ENCODE measurements around the gene TBPL2. TPM values are rescaled to one million over a fixed set of nuclear protein-coding genes. Genes with fewer than 3 reads are reported as not detected.
"Not testable (repeated sequence)": the region's sequence is repeated elsewhere in the genome, so short reads cannot be mapped to it uniquely, and the experiment has no call there.

The TBPL2 gene
- total RNA-seq, 1 donor from 2014 or later: not detected

DNA sequence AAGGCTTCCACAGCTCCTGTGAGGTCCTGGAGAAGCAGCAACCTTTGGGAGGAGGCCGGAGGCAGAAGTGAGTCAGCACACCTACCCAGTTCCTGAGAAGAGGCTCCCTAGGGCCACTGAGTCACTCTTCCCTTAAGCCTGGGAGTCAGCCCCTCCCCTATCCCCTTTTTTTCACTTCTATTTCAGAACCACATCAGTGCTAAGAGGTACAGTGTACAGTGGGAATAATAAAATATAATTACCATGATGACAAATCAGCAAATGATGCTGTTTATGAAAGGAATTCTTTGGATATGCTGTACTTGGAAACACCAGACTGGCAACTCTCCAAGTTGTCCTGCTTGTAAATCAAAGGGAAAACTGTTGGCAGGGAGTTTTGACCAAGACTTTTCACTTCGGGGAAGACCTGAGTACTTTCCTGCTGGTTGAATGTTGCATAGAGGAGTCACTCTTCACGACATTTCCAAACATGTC, 7.8 kb upstream of the TBPL2 start:
- DNase-seq (no peak), ATAC-seq (ENCODE audit: poor library complexity) (no peak)
- intact Hi-C loops (cut with DNase I): loop anchor here (5.0 to 10.0 kb wide), 2 partner anchors 227 to 1024 kb away; no protein-coding TSS in a partner anchor

DNA sequence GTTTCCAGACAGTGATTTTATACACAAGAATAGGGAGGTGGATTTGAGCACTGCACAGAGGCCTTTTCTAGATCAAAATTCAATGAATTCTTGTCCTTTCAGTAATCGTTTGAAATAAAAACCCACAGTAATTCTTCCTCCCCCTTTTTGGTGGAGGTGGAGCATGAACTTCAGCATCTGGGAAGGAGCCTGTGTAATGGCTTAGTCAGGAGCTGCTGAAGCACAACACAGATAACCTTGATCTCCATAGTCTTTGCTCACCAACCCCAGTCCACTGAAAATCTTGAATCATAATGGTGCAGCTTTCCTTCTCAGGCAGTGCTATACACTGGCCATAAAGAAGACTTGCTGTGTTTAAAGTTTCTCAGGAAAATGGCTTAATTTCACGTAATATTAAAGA, 6.4 kb upstream of the TBPL2 start:
- intact Hi-C loops (cut with DNase I): loop anchor here (5.0 to 10.0 kb wide), 2 partner anchors 228 to 1025 kb away; no protein-coding TSS in a partner anchor
- no peak for ATAC-seq (ENCODE audit: poor library complexity)
- no peak for DNase-seq

DNA sequence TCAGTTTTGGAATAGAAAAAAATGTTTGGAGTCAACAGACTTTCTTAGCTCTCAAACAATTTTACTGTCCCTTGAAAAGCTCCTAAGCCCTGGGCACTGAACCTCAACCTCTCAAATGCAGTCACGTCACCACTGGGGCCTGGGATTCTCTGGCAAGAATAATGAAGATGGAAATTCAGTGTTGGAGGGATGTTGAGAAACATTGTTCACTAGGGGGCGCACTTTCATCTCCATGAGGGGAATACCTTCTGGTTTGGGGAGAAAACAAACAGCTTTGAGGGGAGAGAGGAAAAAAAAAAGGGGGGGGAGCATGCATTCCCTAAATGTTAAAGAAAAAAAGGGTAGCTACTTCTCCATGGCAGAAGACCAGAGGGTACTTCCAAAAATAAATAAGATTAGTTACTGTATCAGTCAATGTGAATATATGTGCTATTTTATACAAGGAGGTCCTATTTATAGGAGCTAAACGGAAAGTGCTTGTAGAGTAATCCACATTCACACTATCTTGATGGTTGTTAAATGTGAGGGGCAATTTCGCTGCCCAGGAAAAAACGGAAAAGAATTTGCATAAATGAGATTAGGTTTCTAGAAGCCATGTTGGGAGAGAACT, 5.8 kb upstream of the TBPL2 start:
- DNase-seq (no peak), ATAC-seq (ENCODE audit: poor library complexity) (peak; percentile 80)
- intact Hi-C loops (cut with DNase I): loop anchor here (5.0 to 10.0 kb wide), 2 partner anchors 229 to 1026 kb away; no protein-coding TSS in a partner anchor

DNA sequence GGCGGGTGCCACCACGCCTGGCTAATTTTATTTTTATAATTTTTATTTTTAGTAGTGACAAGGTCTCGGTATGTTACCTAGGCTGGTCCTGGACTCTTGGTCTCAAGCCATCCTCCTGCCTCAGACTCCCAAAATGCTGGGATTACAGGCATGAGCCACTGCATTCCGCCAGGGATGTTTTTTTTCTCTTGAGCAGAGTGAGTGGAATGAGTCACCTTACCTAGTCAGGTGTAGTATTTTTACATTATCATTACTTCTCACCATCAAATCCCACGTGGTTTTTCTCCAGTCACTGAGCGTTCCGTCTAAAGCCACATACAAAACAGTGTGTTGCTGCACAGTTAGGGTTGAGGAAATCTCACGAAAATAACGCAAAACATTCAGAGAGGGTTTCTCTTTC, 870 bp upstream of the TBPL2 start:
- no peak for ATAC-seq (ENCODE audit: poor library complexity)
- DNase-seq: no peak
- intact Hi-C loops (cut with DNase I): loop anchor here (10.0 kb wide), 1 partner anchor 234 kb away; no protein-coding TSS in a partner anchor

DNA sequence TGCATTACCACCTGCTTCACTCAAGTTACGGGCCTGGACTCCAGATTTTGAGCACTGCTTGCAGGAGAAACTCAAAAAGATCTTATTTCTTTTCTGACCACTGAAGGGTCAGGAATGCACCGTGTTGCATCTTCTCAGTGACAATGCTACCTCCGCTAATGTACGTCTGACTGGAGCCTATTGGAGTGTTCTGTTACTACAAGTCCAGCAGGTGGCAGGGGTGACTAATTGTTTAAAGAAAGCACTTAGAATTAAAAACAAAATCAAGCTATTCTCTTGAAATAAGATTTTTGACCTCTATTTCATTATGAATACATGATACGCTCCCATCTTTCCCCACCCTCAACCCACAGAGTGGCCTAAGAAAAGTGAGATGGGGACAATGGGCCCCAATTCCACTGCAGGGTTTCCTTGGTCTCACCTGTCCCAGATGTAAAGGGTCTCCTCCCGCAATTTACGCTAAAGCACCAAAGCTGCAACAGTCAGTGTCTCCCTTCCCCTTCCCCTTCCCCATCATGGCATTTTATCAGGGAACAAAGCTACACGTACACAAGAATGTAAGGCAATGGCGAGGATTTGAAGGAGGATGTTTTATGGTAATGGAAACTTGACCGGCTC, 2.2 kb downstream of the TBPL2 start:
- intact Hi-C loops (cut with DNase I): no loop called here
- peak; percentile 80 for ATAC-seq (ENCODE audit: poor library complexity)

GRCh38 chr14:55436931-55437330, 3.5 kb downstream of the TBPL2 start:
- intact Hi-C loops (cut with DNase I): no loop called here
- ATAC-seq (ENCODE audit: poor library complexity) (no peak), DNase-seq (no peak)

More for the DNA sequence above, 2.2 kb downstream of the TBPL2 start:
- DNase-seq: no peak

DNA sequence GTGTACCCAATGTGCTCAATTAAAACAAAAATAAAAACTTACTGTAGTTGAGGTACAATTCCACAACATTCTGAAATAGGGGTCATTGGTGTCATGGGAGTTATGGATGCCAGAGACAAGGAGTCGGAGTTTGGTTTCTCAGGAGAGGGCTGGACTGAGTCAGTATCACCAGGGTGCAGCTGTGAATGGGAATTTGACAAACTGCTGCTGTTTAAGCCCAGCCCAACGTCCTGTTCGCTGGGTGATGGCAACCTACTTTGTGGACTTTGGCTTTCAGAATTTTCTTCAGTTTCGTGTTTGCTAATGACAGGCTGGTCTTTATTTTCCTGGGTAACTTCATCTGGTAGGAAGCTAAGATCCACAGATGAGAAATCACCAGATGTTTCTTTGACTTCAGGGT, 3.9 kb downstream of the TBPL2 start:
- intact Hi-C loops (cut with DNase I): no loop called here
- ATAC-seq (ENCODE audit: poor library complexity) (no peak), DNase-seq (no peak)

- intact Hi-C loops (cut with DNase I): no loop called here
These were observed 5.6 kb downstream of the TBPL2 start for GRCh38 chr14:55434805-55435174.

DNA sequence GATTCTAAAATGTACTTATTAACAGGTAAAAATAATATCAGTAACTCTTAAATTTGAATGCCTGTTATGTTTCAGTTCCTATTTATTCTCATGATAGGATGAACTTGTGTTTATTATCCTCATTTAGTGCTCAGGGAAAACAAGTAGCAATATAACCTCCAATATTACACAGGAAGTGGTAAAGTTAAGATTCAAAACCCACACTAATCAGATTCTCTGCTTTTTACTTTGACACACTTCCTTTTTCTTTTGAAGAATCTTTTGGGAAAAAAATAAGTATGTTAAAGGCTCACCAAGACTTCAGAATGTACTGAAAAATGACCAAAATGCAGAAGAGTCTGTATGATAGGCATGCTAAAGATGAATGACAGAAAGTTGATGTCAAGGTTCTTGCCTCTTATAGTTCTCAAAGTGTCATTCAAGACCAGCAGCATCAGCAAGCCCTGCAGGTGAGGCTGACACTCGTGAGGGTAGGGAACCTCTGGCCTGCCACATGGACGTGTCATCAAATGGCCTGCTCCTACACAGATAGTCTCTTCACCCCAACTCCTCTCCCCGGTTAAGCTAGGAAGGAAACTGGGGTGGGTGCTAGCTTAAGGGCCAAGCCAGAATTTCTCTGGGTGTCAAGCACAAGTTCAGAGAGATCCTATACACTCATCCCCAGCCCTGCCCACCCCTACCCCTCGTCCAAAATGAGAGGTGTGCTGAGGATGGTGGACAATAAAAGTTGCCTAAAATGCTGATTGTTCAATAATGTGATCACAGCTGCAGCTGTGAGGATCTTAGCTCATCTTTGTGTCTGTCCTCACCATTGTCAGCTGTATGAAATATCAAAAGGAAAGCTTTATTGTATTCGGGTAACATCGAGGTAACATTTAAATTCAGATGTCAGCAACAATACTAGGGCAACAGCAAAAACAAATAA, 6.3 kb downstream of the TBPL2 start:
- no peak for DNase-seq
- no peak for ATAC-seq (ENCODE audit: poor library complexity)
- intact Hi-C loops (cut with DNase I): no loop called here

More at GRCh38 chr14:55434805-55435174, 5.6 kb downstream of the TBPL2 start:
- ATAC-seq (ENCODE audit: poor library complexity): no peak
- no peak for DNase-seq

- intact Hi-C loops (cut with DNase I): no loop called here
- peak; percentile 30 for ATAC-seq (ENCODE audit: poor library complexity)
These were observed 7.8 kb downstream of the TBPL2 start for GRCh38 chr14:55432628-55433027.

DNA sequence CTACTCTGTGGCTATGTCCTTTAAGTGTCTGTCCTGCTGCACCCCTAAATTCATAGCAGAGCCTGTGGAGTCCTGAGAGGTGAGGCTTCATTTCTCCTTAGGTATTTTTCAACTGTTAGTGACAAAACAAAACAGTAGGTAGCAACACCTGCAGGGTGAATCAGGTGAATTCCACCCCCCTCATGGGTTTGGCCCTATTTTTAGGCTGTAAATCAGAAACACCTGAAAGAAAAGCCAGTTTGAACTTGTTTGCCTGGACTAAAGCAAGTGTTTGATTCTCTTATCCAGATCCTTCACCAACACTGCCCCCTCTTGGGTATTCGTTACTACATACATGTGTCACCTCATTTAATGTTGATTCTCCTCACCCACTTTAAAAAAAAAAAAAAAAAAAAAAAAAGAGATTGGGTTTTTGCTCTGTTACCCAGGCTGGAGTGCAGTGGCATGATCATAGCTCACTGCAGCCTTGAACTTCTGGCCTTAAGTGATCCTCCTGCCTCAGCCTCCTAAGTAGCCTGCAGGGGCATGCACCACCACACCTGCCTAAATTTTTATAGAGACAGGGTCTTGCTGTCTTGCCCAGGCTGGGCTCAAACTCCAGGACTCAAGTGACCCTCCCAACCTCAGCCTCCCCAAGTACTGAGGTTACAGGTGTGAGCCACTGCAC, 10.3 kb downstream of the TBPL2 start:
- intact Hi-C loops (cut with DNase I): no loop called here
- peak; percentile 88 for ATAC-seq (ENCODE audit: poor library complexity)
- no peak for DNase-seq

More at GRCh38 chr14:55432628-55433027, 7.8 kb downstream of the TBPL2 start:
- DNase-seq: no peak

GRCh38 chr14:55427439-55427838, 13.0 kb downstream of the TBPL2 start:
- DNase-seq (no peak), ATAC-seq (ENCODE audit: poor library complexity) (no peak)
- intact Hi-C loops (cut with DNase I): loop anchor here (10.0 kb wide), 1 partner anchor 213 kb away; no protein-coding TSS in a partner anchor

DNA sequence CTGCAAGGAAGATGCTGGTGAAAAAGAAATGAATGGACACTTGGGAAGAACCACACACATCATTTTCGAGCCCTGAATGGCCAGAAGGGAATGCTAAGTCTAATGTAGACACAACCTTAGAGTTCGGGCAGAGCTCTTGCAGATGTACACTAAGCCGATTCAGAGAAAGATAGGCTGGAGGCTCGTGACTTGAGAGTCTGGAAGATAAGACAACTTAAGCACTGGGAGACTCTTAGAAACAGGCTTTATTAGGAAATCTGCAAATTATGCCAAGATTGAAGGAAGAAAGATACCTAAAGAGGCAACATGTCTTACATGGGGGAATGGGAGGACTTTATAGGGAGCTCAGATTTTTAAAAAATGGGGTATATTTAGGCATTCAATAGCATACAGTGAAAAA, 13.5 kb downstream of the TBPL2 start:
- DNase-seq (no peak), ATAC-seq (ENCODE audit: poor library complexity) (no peak)
- intact Hi-C loops (cut with DNase I): loop anchor here (10.0 kb wide), 1 partner anchor 212 kb away; no protein-coding TSS in a partner anchor

- intact Hi-C loops (cut with DNase I): loop anchor here (10.0 kb wide), 1 partner anchor 210 kb away; no protein-coding TSS in a partner anchor
- no peak for ATAC-seq (ENCODE audit: poor library complexity)
- no peak for DNase-seq
These were observed 15.3 kb downstream of the TBPL2 start for GRCh38 chr14:55425091-55425490.

DNA sequence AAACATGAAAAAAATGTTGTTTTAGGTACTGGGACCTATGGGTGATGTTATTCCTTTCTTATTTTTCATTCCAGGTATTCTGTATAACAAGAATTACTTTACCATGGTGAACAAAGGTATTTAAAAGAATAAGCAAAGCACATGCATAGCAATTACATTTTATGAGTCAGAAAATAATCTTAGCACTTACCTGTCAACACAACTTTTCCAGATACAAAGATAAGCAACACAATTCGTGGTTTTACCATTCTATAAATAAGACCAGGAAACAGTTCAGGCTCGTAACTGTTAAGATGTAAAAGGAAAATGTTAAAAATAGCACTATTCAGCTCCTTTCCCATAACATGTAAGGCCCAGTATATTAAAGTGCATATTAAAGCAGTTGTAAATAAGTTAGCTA, 16.4 kb downstream of the TBPL2 start:
- intact Hi-C loops (cut with DNase I): loop anchor here (10.0 kb wide), 1 partner anchor 209 kb away; no protein-coding TSS in a partner anchor
- ATAC-seq (ENCODE audit: poor library complexity): no peak
- no peak for DNase-seq

GRCh38 chr14:55422338-55422737, 18.1 kb downstream of the TBPL2 start:
- not testable (repeated sequence) for ATAC-seq (ENCODE audit: poor library complexity); DNase-seq
- intact Hi-C loops (cut with DNase I): loop anchor here (10.0 kb wide), 1 partner anchor 208 kb away; no protein-coding TSS in a partner anchor

DNA sequence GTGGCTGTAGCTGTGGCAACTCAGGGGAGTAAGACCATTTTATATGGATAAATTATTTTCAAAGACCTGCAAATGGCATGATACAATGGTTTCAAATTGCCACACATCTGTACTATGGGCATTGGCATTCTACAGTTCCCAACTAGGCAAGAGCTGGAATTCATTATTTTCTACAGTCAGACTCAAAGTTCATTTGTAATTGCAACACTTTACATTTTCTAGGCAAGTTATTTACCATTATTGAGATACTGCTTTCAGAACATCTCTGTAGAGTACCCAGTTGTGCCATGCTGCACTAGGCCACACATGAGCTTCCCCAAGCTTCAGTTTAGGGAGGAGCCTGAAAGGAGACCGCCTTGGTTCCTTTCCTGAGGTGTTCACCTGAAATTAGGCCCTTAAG, 20.8 kb downstream of the TBPL2 start:
- ATAC-seq (ENCODE audit: poor library complexity): no peak
- intact Hi-C loops (cut with DNase I): loop anchor here (10.0 kb wide), 1 partner anchor 205 kb away; no protein-coding TSS in a partner anchor
- DNase-seq: no peak

DNA sequence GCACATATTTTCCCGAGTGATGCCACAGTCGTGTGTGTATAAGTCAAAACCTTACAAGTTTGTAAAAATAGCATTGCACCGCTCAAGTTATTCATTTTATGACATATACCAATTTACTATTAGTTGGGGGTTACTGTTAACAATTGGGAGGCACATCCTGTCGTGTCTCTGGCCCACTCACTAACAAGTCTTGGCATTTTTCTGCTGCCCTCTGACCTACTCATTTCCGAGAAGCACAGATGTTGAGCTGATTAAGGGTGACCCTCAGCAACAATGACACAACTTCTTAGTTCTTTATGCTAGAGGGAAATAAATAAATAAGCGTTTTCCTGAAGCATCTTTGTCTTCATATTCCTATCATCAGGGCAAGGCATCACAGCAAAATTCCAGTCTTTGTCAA, 22.0 kb downstream of the TBPL2 start:
- ATAC-seq (ENCODE audit: poor library complexity): no peak
- intact Hi-C loops (cut with DNase I): no loop called here
- no peak for DNase-seq
